Duodenal mucosa (tissue), 2 donors: ENCODE results near the gene ALDOB.

Experiments used
- H3K27ac ChIP-seq: one replicate; pipeline ENCODE4 v1.7.0; 2013; ENCODE audit warnings: low read depth, low read length
- H3K27me3 ChIP-seq, 2 donors: one replicate each; pipeline ENCODE4 v1.7.0; 2013; ENCODE audit warnings: low read length in 2 of 2, control low read depth in 1 of 2; ENCODE audit not compliant: insufficient read depth in 2 of 2, control insufficient read depth in 1 of 2
- H3K36me3 ChIP-seq, 2 donors: one replicate each; pipeline ENCODE4 v1.7.0; 2013; ENCODE audit warnings: low read length in 2 of 2, control low read depth in 1 of 2; ENCODE audit not compliant: insufficient read depth in 2 of 2, control insufficient read depth in 1 of 2
- H3K4me1 ChIP-seq, 2 donors: one replicate each; pipeline ENCODE4 v1.7.0; 2013; ENCODE audit warnings: low read length in 2 of 2, control low read depth in 1 of 2; ENCODE audit not compliant: insufficient read depth in 2 of 2, control insufficient read depth in 1 of 2
- H3K4me3 ChIP-seq, 2 donors: one replicate each; pipeline ENCODE4 v1.7.0; 2013; ENCODE audit warnings: low read length in 2 of 2, low read depth in 1 of 2
- H3K9ac ChIP-seq, 2 donors: one replicate each; pipeline ENCODE4 v1.7.0; 2013; ENCODE audit warnings: low read length in 2 of 2, low read depth in 1 of 2
- H3K9me3 ChIP-seq, 2 donors: one replicate each; pipeline ENCODE4 v1.7.0; 2013; ENCODE audit warnings: low read length in 2 of 2, control low read depth in 1 of 2; ENCODE audit not compliant: control insufficient read depth in 1 of 2

Gene ALDOB

GRCh38 chr9:101472891-101473290 is 37.3 kb upstream of the ALDOB start:
- Histone ChIP-seq H3K36me3 (peaks cover 14 to 43% of the 10 kb centered on the region in 2 donors), H3K4me1 (peaks cover 0 to 3% of the 10 kb centered on the region in 2 donors), H3K27me3 (no peaks in the 10 kb centered on the region), H3K27ac (no peak overlapping the region), H3K9me3 (no peaks in the 10 kb centered on the region), H3K4me3 (no peak overlapping the region), H3K9ac (no peak overlapping the region)

GRCh38 chr9:101470929-101471328 is 35.4 kb upstream of the ALDOB start:
- H3K9ac ChIP-seq = no peak overlapping the region

GRCh38 chr9:101470021-101470420 is 34.4 kb upstream of the ALDOB start:
- Histone ChIP-seq H3K9ac (no peak overlapping the region), H3K27ac (no peak overlapping the region), H3K27me3 (no peaks in the 10 kb centered on the region), H3K4me3 (no peak overlapping the region), H3K36me3 (peaks cover 5 to 24% of the 10 kb centered on the region in 2 donors), H3K4me1 (no peaks in the 10 kb centered on the region), H3K9me3 (no peaks in the 10 kb centered on the region)

More at GRCh38 chr9:101470929-101471328, 35.4 kb upstream of the ALDOB start:
- Histone ChIP-seq H3K27me3 (no peaks in the 10 kb centered on the region), H3K27ac (no peak overlapping the region), H3K9me3 (no peaks in the 10 kb centered on the region), H3K4me3 (no peak overlapping the region), H3K36me3 (peaks cover 7 to 34% of the 10 kb centered on the region in 2 donors), H3K4me1 (no peaks in the 10 kb centered on the region)

- Histone ChIP-seq H3K27me3 (no peaks in the 10 kb centered on the region), H3K27ac (no peak overlapping the region), H3K4me3 (no peak overlapping the region), H3K9ac (no peak overlapping the region), H3K4me1 (no peaks in the 10 kb centered on the region), H3K36me3 (peaks cover 0 to 16% of the 10 kb centered on the region in 2 donors), H3K9me3 (no peaks in the 10 kb centered on the region)
These were observed 33.5 kb upstream of the ALDOB start for GRCh38 chr9:101469026-101469425.

GRCh38 chr9:101468116-101468515 is 32.5 kb upstream of the ALDOB start:
- Histone ChIP-seq H3K27ac (no peak overlapping the region), H3K4me3 (no peak overlapping the region), H3K36me3 (peaks cover 0 to 8% of the 10 kb centered on the region in 2 donors), H3K27me3 (no peaks in the 10 kb centered on the region), H3K9ac (no peak overlapping the region), H3K9me3 (no peaks in the 10 kb centered on the region), H3K4me1 (no peaks in the 10 kb centered on the region)

- Histone ChIP-seq H3K9ac (no peak overlapping the region), H3K9me3 (no peaks in the 10 kb centered on the region), H3K27me3 (no peaks in the 10 kb centered on the region), H3K36me3 (peaks cover 0 to 8% of the 10 kb centered on the region in 2 donors), H3K4me3 (no peak overlapping the region), H3K4me1 (no peaks in the 10 kb centered on the region), H3K27ac (no peak overlapping the region)
These were observed 32.1 kb upstream of the ALDOB start for GRCh38 chr9:101467690-101468089.

GRCh38 chr9:101466863-101467262 is 31.3 kb upstream of the ALDOB start:
- Histone ChIP-seq H3K27me3 (no peaks in the 10 kb centered on the region), H3K4me3 (no peak overlapping the region), H3K27ac (no peak overlapping the region), H3K4me1 (no peaks in the 10 kb centered on the region), H3K9ac (no peak overlapping the region), H3K36me3 (peaks cover 0 to 2% of the 10 kb centered on the region in 2 donors), H3K9me3 (no peaks in the 10 kb centered on the region)

GRCh38 chr9:101465326-101465915 is 29.8 kb upstream of the ALDOB start:
- peaks cover 0 to 5% of the 10 kb centered on the region in 2 donors for H3K4me1 ChIP-seq
- H3K9ac ChIP-seq = no peak overlapping the region
- H3K9me3 ChIP-seq = no peaks in the 10 kb centered on the region
- no peak overlapping the region for H3K4me3 ChIP-seq
- H3K27me3 ChIP-seq = no peaks in the 10 kb centered on the region
- H3K36me3 ChIP-seq = no peaks in the 10 kb centered on the region
- H3K27ac ChIP-seq = no peak overlapping the region

GRCh38 chr9:101463397-101463796 is 27.8 kb upstream of the ALDOB start:
- Histone ChIP-seq H3K36me3 (no peaks in the 10 kb centered on the region), H3K4me3 (no peak overlapping the region), H3K4me1 (peaks cover 0 to 5% of the 10 kb centered on the region in 2 donors), H3K9ac (no peak overlapping the region), H3K9me3 (no peaks in the 10 kb centered on the region), H3K27me3 (no peaks in the 10 kb centered on the region), H3K27ac (no peak overlapping the region)

GRCh38 chr9:101462558-101462957 is 27.0 kb upstream of the ALDOB start:
- Histone ChIP-seq H3K27ac (no peak overlapping the region), H3K27me3 (no peaks in the 10 kb centered on the region), H3K4me1 (peaks cover 0 to 5% of the 10 kb centered on the region in 2 donors), H3K9ac (no peak overlapping the region), H3K4me3 (no peak overlapping the region), H3K9me3 (no peaks in the 10 kb centered on the region), H3K36me3 (no peaks in the 10 kb centered on the region)
